IPS-11a (cell line): Measurements from ENCODE around the gene NOSTRIN.
"Not testable (repeated sequence)": the region's sequence is repeated elsewhere in the genome, so short reads cannot be mapped to it uniquely, and the experiment has no call there.

Source experiments
- H3K4me3 ChIP-seq: one replicate; pipeline ENCODE4 v1.5.1; 2013; ENCODE audit warnings: low read depth, low read length, control low read depth

The NOSTRIN gene

GRCh38 chr2:168819050-168819715 lies 16.7 kb downstream of the NOSTRIN start:
- no peak overlapping the region for H3K4me3 ChIP-seq

GRCh38 chr2:168819829-168820489 lies 17.5 kb downstream of the NOSTRIN start:
- H3K4me3 ChIP-seq, result no peak overlapping the region

- H3K4me3 ChIP-seq, result no peak overlapping the region
Measured at GRCh38 chr2:168821577-168821976, 19.1 kb downstream of the NOSTRIN start.

- no peak overlapping the region for H3K4me3 ChIP-seq
Measured at GRCh38 chr2:168821992-168822391, 19.6 kb downstream of the NOSTRIN start.

- H3K4me3 ChIP-seq, result no peak overlapping the region
Measured at GRCh38 chr2:168825126-168825525, 22.7 kb downstream of the NOSTRIN start.

- no peak overlapping the region for H3K4me3 ChIP-seq
Measured at GRCh38 chr2:168830958-168831357, 28.5 kb downstream of the NOSTRIN start.

GRCh38 chr2:168831662-168832061 lies 29.2 kb downstream of the NOSTRIN start:
- H3K4me3 ChIP-seq, result no peak overlapping the region

GRCh38 chr2:168835969-168836368 lies 33.5 kb downstream of the NOSTRIN start:
- no peak overlapping the region for H3K4me3 ChIP-seq

- no peak overlapping the region for H3K4me3 ChIP-seq
Measured at GRCh38 chr2:168841445-168841844, 39.0 kb downstream of the NOSTRIN start.

- H3K4me3 ChIP-seq, result no peak overlapping the region
Measured at GRCh38 chr2:168843253-168843652, 40.8 kb downstream of the NOSTRIN start.

GRCh38 chr2:168848225-168848624 lies 45.8 kb downstream of the NOSTRIN start:
- H3K4me3 ChIP-seq, result no peak overlapping the region

- no peak overlapping the region for H3K4me3 ChIP-seq
Measured at GRCh38 chr2:168849610-168850009, 47.2 kb downstream of the NOSTRIN start.

- no peak overlapping the region for H3K4me3 ChIP-seq
Measured at GRCh38 chr2:168850846-168851245, 48.4 kb downstream of the NOSTRIN start.

GRCh38 chr2:168851674-168852320 lies 49.4 kb downstream of the NOSTRIN start:
- no peak overlapping the region for H3K4me3 ChIP-seq

GRCh38 chr2:168852481-168852880 lies 50.0 kb downstream of the NOSTRIN start:
- H3K4me3 ChIP-seq, result no peak overlapping the region

- H3K4me3 ChIP-seq, result no peak overlapping the region
Measured at GRCh38 chr2:168853471-168853870, 51.0 kb downstream of the NOSTRIN start.

GRCh38 chr2:168854651-168855050 lies 52.2 kb downstream of the NOSTRIN start:
- no peak overlapping the region for H3K4me3 ChIP-seq

- no peak overlapping the region for H3K4me3 ChIP-seq
Measured at GRCh38 chr2:168855601-168856000, 53.2 kb downstream of the NOSTRIN start.

GRCh38 chr2:168858146-168858545 lies 55.7 kb downstream of the NOSTRIN start:
- no peak overlapping the region for H3K4me3 ChIP-seq

GRCh38 chr2:168867164-168867563 lies 64.7 kb downstream of the NOSTRIN start:
- not testable (repeated sequence) for H3K4me3 ChIP-seq

- not testable (repeated sequence) for H3K4me3 ChIP-seq
Measured at GRCh38 chr2:168870369-168870768, 67.9 kb downstream of the NOSTRIN start.

- H3K4me3 ChIP-seq, result not testable (repeated sequence)
Measured at GRCh38 chr2:168870824-168871223, 68.4 kb downstream of the NOSTRIN start.
